KMS-11 (cell line): Measurements from ENCODE around the gene ZNRF3.
A peak's percentile ranks its signal among the peaks of the same experiment; 100 is the strongest.

Experiments
- H2AFZ ChIP-seq: fragments of 200-600 bp; sonication (generic); 2 replicates; pipeline ENCODE4 v1.6.1; 2016; ENCODE audit warnings: antibody characterized with exemption, mixed run types, low read depth
- H3K27ac ChIP-seq: fragments of 200-600 bp; sonication (generic); 2 replicates; pipeline ENCODE4 v1.6.1; 2016; ENCODE audit warnings: mild to moderate bottlenecking, mixed run types
- H3K27me3 ChIP-seq: fragments of 200-600 bp; sonication (generic); 2 replicates; pipeline ENCODE4 v1.6.1; 2017; ENCODE audit warnings: mild to moderate bottlenecking, low read depth, mixed run types, moderate library complexity; ENCODE audit not compliant: insufficient read depth
- H3K36me3 ChIP-seq: fragments of 200-600 bp; sonication (generic); 2 replicates; pipeline ENCODE4 v1.6.1; 2017; ENCODE audit warnings: mild to moderate bottlenecking, mixed run types; ENCODE audit not compliant: insufficient read depth
- H3K4me1 ChIP-seq: fragments of 200-600 bp; sonication (generic); 2 replicates; pipeline ENCODE4 v1.6.1; 2016; ENCODE audit warnings: mild to moderate bottlenecking, low read depth, mixed run types; ENCODE audit not compliant: poor library complexity, severe bottlenecking
- H3K4me2 ChIP-seq: fragments of 200-600 bp; sonication (generic); 2 replicates; pipeline ENCODE4 v1.7.0; 2016; ENCODE audit warnings: mild to moderate bottlenecking, mixed run types
- H3K4me3 ChIP-seq: fragments of 200-600 bp; sonication (generic); IDR thresholded peaks from 2 replicates; pipeline ENCODE4 v1.6.1; 2017; ENCODE audit warnings: low read depth, low read length, mixed read lengths; ENCODE audit not compliant: insufficient read depth
- H3K79me2 ChIP-seq: fragments of 200-600 bp; sonication (generic); 2 replicates; pipeline ENCODE4 v1.6.1; 2016; ENCODE audit warnings: low read depth, mixed run types; ENCODE audit not compliant: insufficient read depth
- H3K9ac ChIP-seq: fragments of 200-600 bp; sonication (generic); 2 replicates; pipeline ENCODE4 v1.6.1; 2016; ENCODE audit warnings: mild to moderate bottlenecking, mixed run types
- H4K20me1 ChIP-seq: fragments of 200-600 bp; sonication (generic); 2 replicates; pipeline ENCODE4 v1.6.1; 2016; ENCODE audit warnings: mild to moderate bottlenecking, mixed run types; ENCODE audit not compliant: insufficient read depth
- TF ChIP-seq, protein P1 (sequence below): fragments of 200-600 bp; sonication (generic); conservative IDR thresholded peaks from 2 replicates; pipeline ENCODE4 v1.6.1; 2017; ENCODE audit warnings: low read depth, mild to moderate bottlenecking, antibody characterized with exemption, low read length, moderate library complexity, mixed read lengths

Gene ZNRF3

DNA sequence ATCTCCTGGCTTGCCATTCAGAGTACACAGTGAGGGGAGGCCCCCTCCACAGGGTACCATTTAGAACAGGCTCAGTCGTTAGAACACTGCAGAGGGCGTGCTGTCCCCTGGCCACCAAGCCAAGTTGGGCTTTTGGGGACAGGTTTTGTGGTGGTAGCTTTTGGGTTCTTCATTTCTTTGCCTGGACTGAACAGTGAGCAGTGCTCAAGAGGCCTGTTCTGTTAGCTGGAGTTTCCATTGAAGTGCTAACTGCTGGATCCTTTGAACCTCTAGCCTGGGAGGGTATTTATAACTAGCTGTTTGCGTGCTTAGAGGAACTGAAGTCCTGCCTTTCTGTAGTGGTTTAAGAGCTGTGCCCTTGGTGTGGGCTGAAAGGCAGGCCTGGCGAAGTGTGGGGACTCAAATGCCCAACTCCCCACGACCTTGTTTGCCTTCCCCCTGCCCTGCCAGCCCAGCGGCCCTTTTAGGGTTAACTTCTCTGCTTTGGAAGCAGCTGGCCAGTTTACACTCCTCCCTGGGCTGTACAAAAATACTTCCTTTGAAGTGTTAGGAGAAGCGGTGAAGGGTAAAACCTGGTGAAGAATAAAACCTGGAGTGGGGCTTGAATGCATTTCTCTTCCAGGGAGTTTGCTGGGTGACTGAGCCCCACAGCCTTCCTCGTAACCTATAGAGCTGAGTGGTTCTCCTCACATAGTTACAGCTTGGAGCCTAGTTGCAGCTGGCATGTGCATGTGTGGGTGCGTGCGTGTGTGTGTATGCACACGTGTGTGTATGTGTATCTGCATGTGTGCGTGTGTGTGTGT is 34.6 kb downstream of the ZNRF3 start:
- no peak overlapping the region for H3K9ac ChIP-seq
- no peaks in the 10 kb centered on the region for H3K36me3 ChIP-seq
- H3K27me3 ChIP-seq, result no peaks in the 10 kb centered on the region
- TF ChIP-seq, protein P1, sequence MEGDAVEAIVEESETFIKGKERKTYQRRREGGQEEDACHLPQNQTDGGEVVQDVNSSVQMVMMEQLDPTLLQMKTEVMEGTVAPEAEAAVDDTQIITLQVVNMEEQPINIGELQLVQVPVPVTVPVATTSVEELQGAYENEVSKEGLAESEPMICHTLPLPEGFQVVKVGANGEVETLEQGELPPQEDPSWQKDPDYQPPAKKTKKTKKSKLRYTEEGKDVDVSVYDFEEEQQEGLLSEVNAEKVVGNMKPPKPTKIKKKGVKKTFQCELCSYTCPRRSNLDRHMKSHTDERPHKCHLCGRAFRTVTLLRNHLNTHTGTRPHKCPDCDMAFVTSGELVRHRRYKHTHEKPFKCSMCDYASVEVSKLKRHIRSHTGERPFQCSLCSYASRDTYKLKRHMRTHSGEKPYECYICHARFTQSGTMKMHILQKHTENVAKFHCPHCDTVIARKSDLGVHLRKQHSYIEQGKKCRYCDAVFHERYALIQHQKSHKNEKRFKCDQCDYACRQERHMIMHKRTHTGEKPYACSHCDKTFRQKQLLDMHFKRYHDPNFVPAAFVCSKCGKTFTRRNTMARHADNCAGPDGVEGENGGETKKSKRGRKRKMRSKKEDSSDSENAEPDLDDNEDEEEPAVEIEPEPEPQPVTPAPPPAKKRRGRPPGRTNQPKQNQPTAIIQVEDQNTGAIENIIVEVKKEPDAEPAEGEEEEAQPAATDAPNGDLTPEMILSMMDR, result no peak
- H2AFZ ChIP-seq, result no peak overlapping the region
- peaks cover 25% of the 10 kb centered on the region for H3K4me1 ChIP-seq
- no peak overlapping the region for H3K27ac ChIP-seq
- H4K20me1 ChIP-seq, result no peaks in the 10 kb centered on the region; the same call in 1 of the 2 replicates
- H3K4me3 ChIP-seq, result no peak overlapping the region
- no peak overlapping the region for H3K4me2 ChIP-seq
- no peaks in the 10 kb centered on the region; the same call in 1 of the 2 replicates for H3K79me2 ChIP-seq

- Histone ChIP-seq H3K4me1 (peaks cover 25% of the 10 kb centered on the region), H3K4me3 (no peak overlapping the region), H3K79me2 (no peaks in the 10 kb centered on the region; the same call in 1 of the 2 replicates), H3K4me2 (no peak overlapping the region), H3K36me3 (no peaks in the 10 kb centered on the region), H3K9ac (no peak overlapping the region), H2AFZ (no peak overlapping the region), H4K20me1 (no peaks in the 10 kb centered on the region; the same call in 1 of the 2 replicates), H3K27ac (no peak overlapping the region), H3K27me3 (no peaks in the 10 kb centered on the region)
- TF ChIP-seq, protein P1, result no peak
Measured at GRCh38 chr22:28918550-28919271, 35.3 kb downstream of the ZNRF3 start.

DNA sequence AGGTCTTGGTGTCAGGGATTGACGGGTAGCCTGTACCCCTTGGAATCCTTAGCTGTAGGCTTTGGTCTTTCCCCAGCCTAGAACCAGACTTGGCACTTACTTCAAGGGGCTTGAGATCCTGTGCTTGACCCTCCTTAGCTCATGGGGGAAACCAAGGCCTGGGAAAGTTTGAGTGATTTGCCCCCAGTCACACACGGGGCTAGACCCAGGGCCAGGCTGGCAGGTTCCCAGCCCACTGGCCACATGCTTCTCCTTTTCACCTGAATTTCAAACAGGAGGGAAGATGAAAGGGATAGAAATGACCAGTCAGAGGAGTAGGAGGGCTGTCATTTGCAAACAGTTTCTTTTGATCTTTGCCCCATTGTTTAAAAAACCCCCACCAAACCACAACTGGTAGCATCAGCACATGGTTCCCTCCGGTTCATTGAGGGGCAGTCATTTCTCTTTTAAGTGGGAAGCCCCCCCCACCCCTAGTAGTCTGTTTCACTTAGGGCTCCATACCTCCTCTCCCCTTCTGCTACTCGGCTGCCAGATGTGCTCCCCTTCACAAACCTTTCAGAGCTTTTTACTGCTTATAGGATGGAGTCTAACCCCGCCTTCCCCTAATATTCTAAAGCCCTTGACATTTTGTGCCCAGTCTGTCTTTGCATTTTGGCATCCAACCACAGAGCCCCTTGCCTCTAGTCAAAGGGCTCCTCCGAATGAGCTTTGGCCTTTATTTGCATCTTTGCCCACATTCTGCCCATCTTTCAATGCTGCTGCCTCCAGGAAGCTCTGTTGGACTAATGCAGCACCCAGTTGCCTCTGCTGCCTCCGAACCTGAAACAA is 37.6 kb downstream of the ZNRF3 start:
- TF ChIP-seq, protein P1, result no peak
- H2AFZ ChIP-seq, result no peak overlapping the region
- no peaks in the 10 kb centered on the region for H3K27me3 ChIP-seq
- no peaks in the 10 kb centered on the region; the same call in 1 of the 2 replicates for H4K20me1 ChIP-seq
- peak overlapping the region; percentile 55 for H3K4me2 ChIP-seq
- H3K79me2 ChIP-seq, result peaks cover 7% of the 10 kb centered on the region; the same call in 1 of the 2 replicates
- peaks cover 25% of the 10 kb centered on the region for H3K4me1 ChIP-seq
- H3K27ac ChIP-seq, result peak overlapping the region; percentile 38; the same call in 1 of the 2 replicates
- no peaks in the 10 kb centered on the region for H3K36me3 ChIP-seq
- no peak overlapping the region for H3K9ac ChIP-seq
- no peak overlapping the region for H3K4me3 ChIP-seq

- no peak overlapping the region for H3K4me3 ChIP-seq
- no peaks in the 10 kb centered on the region; the same call in 1 of the 2 replicates for H4K20me1 ChIP-seq
- H3K79me2 ChIP-seq, result peaks cover 7% of the 10 kb centered on the region; the same call in 1 of the 2 replicates
- peak overlapping the region; percentile 38; the same call in 1 of the 2 replicates for H3K27ac ChIP-seq
- no peak overlapping the region for H2AFZ ChIP-seq
- TF ChIP-seq, protein P1, result no peak
- peak overlapping the region; percentile 55 for H3K4me2 ChIP-seq
- peaks cover 25% of the 10 kb centered on the region for H3K4me1 ChIP-seq
- no peaks in the 10 kb centered on the region for H3K27me3 ChIP-seq
- no peaks in the 10 kb centered on the region for H3K36me3 ChIP-seq
- no peak overlapping the region for H3K9ac ChIP-seq
Measured at GRCh38 chr22:28921585-28921879, 38.2 kb downstream of the ZNRF3 start.
